Brain microvascular endothelial cell (primary cell): ENCODE measurements around the gene SDHC.

Experiments used
- DNase-seq: peaks from one replicate; pipeline ENCODE4 v3.0.0-alpha.2; 2020
- H3K27ac ChIP-seq: fragments of 250-450 bp; sonication (Bioruptor Pico); 2 replicates; pipeline ENCODE4 v1.5.1; 2020; ENCODE audit warnings: mild to moderate bottlenecking, moderate library complexity
- H3K27me3 ChIP-seq: fragments of 250-450 bp; sonication (Bioruptor Pico); replicated peaks from 2 replicates; pipeline ENCODE4 v1.5.1; 2020; ENCODE audit warnings: mild to moderate bottlenecking
- H3K36me3 ChIP-seq: fragments of 250-450 bp; sonication (Bioruptor Pico); replicated peaks from 2 replicates; pipeline ENCODE4 v1.5.1; 2020; ENCODE audit warnings: mild to moderate bottlenecking
- H3K4me3 ChIP-seq: 2 replicates; pipeline ENCODE4 v1.5.1; 2011; ENCODE audit warnings: low read depth, mild to moderate bottlenecking, control low read depth, low read length, moderate library complexity
- CTCF ChIP-seq: IDR thresholded peaks from 2 replicates; pipeline ENCODE4 v1.5.1; 2011; ENCODE audit warnings: low read depth, mild to moderate bottlenecking, moderate library complexity, low read length, control low read depth, inconsistent platforms; ENCODE audit errors: missing control alignments
- in situ Hi-C: cut with HindIII; loops from 2 replicates; pipeline ENCODE4 v1.10.0; 2017; ENCODE audit warnings: low sequenced_read_pairs, low pct_ligation_motif_present

Gene SDHC

GRCh38 chr1:161305867-161306519 is 8.2 kb upstream of the SDHC start:
- peak; percentile 56 for TF ChIP-seq CTCF
- no peak overlapping the region for H3K27ac ChIP-seq
- no peaks in the 10 kb centered on the region for H3K27me3 ChIP-seq
- no peaks in the 10 kb centered on the region for H3K36me3 ChIP-seq
- peak overlapping the region; percentile 72 for H3K4me3 ChIP-seq
- in situ Hi-C loops = no loop called here
- no peak for DNase-seq

GRCh38 chr1:161307230-161307768 is 6.9 kb upstream of the SDHC start:
- H3K27ac ChIP-seq = peak overlapping the region; percentile 26
- H3K4me3 ChIP-seq = peak overlapping the region; percentile 37
- no peaks in the 10 kb centered on the region for H3K36me3 ChIP-seq
- H3K27me3 ChIP-seq = no peaks in the 10 kb centered on the region
- DNase-seq = peak; percentile 80
- no peak for TF ChIP-seq CTCF
- in situ Hi-C loops = no loop called here

- Histone ChIP-seq H3K4me3 (no peak overlapping the region), H3K27ac (peak overlapping the region; percentile 26), H3K36me3 (no peaks in the 10 kb centered on the region), H3K27me3 (no peaks in the 10 kb centered on the region)
- no peak for TF ChIP-seq CTCF
- in situ Hi-C loops = no loop called here
- DNase-seq = no peak
Observed at GRCh38 chr1:161307892-161308638, 6.1 kb upstream of the SDHC start.

- Histone ChIP-seq H3K27me3 (no peaks in the 10 kb centered on the region), H3K27ac (no peak within 1 kb of the TSS), H3K36me3 (no peaks in the 10 kb centered on the region), H3K4me3 (no peak within 1 kb of the TSS)
- in situ Hi-C loops = no loop called here
- no peak for TF ChIP-seq CTCF
- DNase-seq = no peak
Observed at GRCh38 chr1:161309868-161310267, 4.3 kb upstream of the SDHC start, which contains the start of gene MPZ. MPZ (minus strand) TSS chr1:161309968; CDS start chr1:161309905, 63 bp downstream.

- H3K4me3 ChIP-seq = no peak overlapping the region
- in situ Hi-C loops = no loop called here
- H3K36me3 ChIP-seq = no peaks in the 10 kb centered on the region
- no peak for TF ChIP-seq CTCF
- no peaks in the 10 kb centered on the region for H3K27me3 ChIP-seq
- DNase-seq = no peak
- no peak overlapping the region for H3K27ac ChIP-seq
Observed at GRCh38 chr1:161311595-161312181, 2.5 kb upstream of the SDHC start.
